SJSA1 (cell line): Measurements from ENCODE around the gene PCLO. TPM values are rescaled to one million over a fixed set of nuclear protein-coding genes. Genes with fewer than 3 reads are reported as not detected.

Source experiments
- DNase-seq, 2 experiments: peaks; one replicate each; pipeline ENCODE4 v3.0.0-alpha.2; 2015 to 2020; ENCODE audit warnings: low spot score in 2 of 2, low read depth in 1 of 2
- H3K27ac ChIP-seq: fragments of 250-450 bp; sonication (Bioruptor Pico); 2 replicates; pipeline ENCODE4 v1.5.1; 2020; ENCODE audit warnings: mild to moderate bottlenecking, moderate library complexity
- H3K27me3 ChIP-seq: fragments of 250-450 bp; sonication (Bioruptor Pico); replicated peaks from 2 replicates; pipeline ENCODE4 v1.5.1; 2020; ENCODE audit warnings: mild to moderate bottlenecking, moderate library complexity
- H3K36me3 ChIP-seq: fragments of 250-450 bp; sonication (Bioruptor Pico); 2 replicates; pipeline ENCODE4 v1.5.1; 2020; ENCODE audit warnings: mild to moderate bottlenecking
- H3K4me1 ChIP-seq: fragments of 250-450 bp; sonication (Bioruptor Pico); replicated peaks from 2 replicates; pipeline ENCODE4 v1.6.1; 2021; ENCODE audit warnings: mild to moderate bottlenecking
- H3K4me3 ChIP-seq: fragments of 250-450 bp; sonication (Bioruptor Pico); 2 replicates; pipeline ENCODE4 v1.5.1; 2020; ENCODE audit warnings: mild to moderate bottlenecking
- H3K9me3 ChIP-seq: fragments of 250-450 bp; sonication (Bioruptor Pico); replicated peaks from 2 replicates; pipeline ENCODE4 v1.5.1; 2020; ENCODE audit warnings: mild to moderate bottlenecking
- total RNA-seq: library from RNA; depleted of rRNA; stranded (reverse); fragments of >200 nt; shearing (Covaris generic); gene quantifications from 2 replicates; pipeline ENCODE4 v1.2.3, GENCODE V29; 2014; rRNA removed

Gene PCLO, protein sequence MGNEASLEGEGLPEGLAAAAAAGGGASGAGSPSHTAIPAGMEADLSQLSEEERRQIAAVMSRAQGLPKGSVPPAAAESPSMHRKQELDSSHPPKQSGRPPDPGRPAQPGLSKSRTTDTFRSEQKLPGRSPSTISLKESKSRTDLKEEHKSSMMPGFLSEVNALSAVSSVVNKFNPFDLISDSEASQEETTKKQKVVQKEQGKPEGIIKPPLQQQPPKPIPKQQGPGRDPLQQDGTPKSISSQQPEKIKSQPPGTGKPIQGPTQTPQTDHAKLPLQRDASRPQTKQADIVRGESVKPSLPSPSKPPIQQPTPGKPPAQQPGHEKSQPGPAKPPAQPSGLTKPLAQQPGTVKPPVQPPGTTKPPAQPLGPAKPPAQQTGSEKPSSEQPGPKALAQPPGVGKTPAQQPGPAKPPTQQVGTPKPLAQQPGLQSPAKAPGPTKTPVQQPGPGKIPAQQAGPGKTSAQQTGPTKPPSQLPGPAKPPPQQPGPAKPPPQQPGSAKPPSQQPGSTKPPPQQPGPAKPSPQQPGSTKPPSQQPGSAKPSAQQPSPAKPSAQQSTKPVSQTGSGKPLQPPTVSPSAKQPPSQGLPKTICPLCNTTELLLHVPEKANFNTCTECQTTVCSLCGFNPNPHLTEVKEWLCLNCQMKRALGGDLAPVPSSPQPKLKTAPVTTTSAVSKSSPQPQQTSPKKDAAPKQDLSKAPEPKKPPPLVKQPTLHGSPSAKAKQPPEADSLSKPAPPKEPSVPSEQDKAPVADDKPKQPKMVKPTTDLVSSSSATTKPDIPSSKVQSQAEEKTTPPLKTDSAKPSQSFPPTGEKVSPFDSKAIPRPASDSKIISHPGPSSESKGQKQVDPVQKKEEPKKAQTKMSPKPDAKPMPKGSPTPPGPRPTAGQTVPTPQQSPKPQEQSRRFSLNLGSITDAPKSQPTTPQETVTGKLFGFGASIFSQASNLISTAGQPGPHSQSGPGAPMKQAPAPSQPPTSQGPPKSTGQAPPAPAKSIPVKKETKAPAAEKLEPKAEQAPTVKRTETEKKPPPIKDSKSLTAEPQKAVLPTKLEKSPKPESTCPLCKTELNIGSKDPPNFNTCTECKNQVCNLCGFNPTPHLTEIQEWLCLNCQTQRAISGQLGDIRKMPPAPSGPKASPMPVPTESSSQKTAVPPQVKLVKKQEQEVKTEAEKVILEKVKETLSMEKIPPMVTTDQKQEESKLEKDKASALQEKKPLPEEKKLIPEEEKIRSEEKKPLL (N-terminal part only)
- total RNA-seq, result 1.1 and 2.7 TPM in 2 replicates

DNA sequence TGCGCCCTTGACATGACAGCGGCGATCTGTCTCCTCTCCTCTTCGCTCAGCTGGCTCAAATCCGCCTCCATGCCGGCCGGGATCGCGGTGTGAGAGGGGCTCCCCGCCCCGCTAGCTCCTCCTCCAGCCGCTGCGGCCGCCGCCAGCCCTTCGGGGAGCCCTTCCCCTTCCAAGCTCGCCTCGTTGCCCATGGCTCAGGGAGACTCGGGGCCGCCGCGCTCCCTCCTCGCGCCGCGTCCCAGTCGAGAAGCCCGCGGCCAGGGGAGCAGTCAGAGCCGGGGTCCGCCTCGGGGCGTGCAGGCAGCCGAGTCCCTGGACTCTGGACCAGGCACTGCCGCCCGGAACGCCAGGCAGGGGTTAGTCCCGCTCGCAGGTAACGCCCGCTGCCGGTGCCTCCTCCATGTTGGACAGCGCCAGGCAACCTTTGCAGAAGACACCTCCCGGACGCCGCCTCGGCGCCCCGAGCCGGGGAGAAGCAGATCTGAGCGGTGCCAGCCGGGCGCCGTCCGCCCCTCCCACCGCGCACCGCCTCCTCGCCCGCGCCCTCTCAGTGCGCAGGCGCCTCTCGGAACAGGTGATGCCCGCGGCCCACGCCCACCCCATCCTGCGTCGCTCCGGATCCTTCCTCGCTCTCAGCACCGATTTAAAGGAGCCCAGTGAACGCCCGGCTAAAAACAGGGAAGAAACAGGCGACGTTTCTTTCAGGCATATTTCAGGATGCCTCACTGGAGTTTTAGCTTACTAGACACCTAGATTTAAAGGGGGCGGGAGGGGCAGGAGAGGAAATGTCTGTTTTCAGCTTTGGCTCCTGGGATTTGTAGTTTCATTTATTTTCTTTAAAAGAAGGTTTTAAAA is at the start of gene PCLO:
PCLO (minus strand) TSS at position 483 of the 855 bp plus-strand sequence; CDS start at position 191, 292 bp downstream.
- DNase-seq, result peak; percentile 29 to 42
- Histone ChIP-seq H3K4me3 (peak within 1 kb of the TSS; percentile 40), H3K9me3 (no peaks in the 10 kb centered on the region), H3K36me3 (no peaks in the 10 kb centered on the region), H3K4me1 (peaks cover 10% of the 10 kb centered on the region; the same call in 1 of the 2 replicates), H3K27ac (no peak within 1 kb of the TSS), H3K27me3 (peaks cover 45% of the 10 kb centered on the region)

DNA sequence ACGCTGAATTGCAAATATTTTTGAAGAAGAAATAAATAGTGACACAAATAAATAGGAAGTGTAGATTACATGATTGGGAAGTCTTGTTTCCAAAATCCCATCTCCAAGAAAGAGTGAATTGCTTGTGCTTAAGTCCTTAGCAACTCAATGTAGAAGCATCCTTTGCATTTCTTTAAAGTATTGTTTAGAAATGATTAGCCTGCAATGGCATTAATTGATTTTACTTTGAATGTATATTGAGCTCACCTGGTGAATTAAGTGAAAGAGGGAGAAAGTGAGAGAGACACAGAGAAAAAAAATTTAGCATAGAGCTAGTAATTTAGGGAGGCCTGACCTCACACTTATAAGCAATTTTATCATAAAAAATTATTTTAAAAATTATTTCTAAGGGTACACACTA is 49.0 kb upstream of the PCLO start:
- Histone ChIP-seq H3K27ac (no peak overlapping the region), H3K27me3 (no peaks in the 10 kb centered on the region; the same call in 1 of the 2 replicates), H3K36me3 (no peaks in the 10 kb centered on the region), H3K4me1 (no peaks in the 10 kb centered on the region), H3K4me3 (no peak overlapping the region), H3K9me3 (no peaks in the 10 kb centered on the region)
- DNase-seq, result no peak

DNA sequence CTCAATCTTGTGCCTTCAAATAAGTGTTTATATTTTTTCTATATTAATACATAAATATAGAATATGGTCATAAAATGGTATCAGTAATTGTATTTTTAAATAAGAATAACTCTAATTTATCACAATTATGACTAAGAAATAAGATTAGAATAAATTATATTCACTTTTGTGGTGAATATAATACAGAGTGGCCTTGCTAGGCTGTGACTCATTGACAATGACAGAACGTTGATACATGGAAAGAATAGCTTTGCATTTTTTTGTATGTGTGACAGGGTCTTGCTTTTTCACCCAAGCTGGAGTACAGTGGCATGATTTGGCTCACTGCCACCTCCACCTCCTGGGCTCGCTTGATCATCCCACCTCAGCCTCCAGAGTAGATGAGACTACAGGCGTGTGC is 47.8 kb upstream of the PCLO start:
- H3K27ac ChIP-seq, result no peak overlapping the region
- no peaks in the 10 kb centered on the region for H3K27me3 ChIP-seq
- no peaks in the 10 kb centered on the region for H3K4me1 ChIP-seq
- H3K36me3 ChIP-seq, result no peaks in the 10 kb centered on the region
- no peaks in the 10 kb centered on the region for H3K9me3 ChIP-seq
- no peak overlapping the region for H3K4me3 ChIP-seq
- no peak for DNase-seq

DNA sequence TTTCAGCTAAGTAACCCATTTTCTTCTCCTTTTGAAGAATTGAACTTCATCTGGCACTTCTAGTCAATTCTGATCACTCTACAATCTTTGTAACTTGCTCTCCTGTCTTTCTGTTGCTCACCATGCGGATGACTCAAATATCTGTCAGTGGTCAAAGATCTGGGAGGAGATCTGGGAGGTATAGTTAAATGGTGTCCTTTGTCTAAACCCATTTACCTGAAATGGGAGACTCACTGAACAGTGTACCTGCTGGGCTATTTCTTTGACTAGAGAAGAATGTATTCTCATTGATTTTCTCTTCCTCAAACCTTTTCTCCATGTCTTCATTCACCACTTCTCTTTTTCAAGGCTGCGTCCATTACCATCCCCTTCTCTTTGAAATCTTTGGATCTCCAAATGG is 42.0 kb upstream of the PCLO start:
- no peaks in the 10 kb centered on the region for H3K36me3 ChIP-seq
- 0 out of 2 replicates have a peak, but pooled peaks cover 4% of the 10 kb centered on the region for H3K27me3 ChIP-seq
- H3K4me1 ChIP-seq, result no peaks in the 10 kb centered on the region
- no peaks in the 10 kb centered on the region for H3K9me3 ChIP-seq
- DNase-seq, result no peak
- no peak overlapping the region for H3K4me3 ChIP-seq
- no peak overlapping the region for H3K27ac ChIP-seq

DNA sequence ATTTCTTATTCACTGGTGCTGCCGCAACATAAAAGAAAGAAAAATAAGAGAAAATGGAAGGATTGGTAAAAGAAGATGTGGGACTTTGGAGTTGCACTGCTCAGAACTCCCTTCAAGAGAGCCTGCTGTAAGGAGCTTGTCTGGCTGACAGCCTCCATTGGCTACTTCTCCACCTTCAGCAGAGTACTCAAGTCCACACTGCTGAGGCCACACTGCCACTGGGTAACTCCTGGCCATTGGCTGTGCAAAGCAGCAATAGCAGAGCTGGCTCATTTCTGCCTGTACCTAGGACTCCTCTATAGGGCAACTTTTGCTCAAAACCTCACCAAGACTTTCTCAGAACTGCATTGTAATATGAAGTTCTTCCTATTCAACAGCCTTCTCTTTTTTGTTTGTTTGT is 38.7 kb upstream of the PCLO start:
- H3K9me3 ChIP-seq, result no peaks in the 10 kb centered on the region
- no peak for DNase-seq
- no peak overlapping the region for H3K27ac ChIP-seq
- no peaks in the 10 kb centered on the region for H3K4me1 ChIP-seq
- no peaks in the 10 kb centered on the region for H3K36me3 ChIP-seq
- 0 out of 2 replicates have a peak, but pooled peaks cover 4% of the 10 kb centered on the region for H3K27me3 ChIP-seq
- no peak overlapping the region for H3K4me3 ChIP-seq

DNA sequence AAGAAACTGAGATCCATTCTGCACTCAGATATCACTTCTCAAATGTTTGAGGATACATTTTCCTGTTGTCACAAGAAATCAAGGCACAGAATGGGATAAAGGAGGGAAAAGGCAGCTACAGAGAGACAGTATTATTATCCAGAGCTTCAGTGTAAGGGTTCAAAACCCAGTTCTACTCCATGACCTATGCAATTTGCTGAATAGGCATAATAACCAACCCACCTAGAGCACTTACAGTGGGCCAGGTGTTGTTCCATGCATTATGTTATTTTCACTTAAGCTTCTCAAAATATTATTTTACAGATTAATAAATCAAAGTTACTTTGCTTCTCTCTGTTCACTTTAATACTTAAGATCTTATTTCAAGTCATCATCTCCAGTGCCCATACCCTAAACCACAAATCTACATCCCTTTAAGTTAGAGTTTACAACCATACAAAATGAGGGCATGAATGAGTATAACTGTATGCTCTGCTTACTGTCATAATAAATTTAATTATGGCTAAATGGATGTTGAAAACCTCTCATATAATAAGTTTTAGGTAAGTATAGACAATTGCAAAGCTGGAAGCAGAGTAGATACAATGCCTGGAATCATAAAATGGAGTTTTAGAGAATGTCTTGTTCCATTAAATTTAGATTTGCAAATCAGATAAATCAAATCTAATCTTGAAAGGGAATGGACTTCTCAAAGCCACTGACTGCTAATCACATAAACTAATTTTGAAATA is 28.1 kb upstream of the PCLO start:
- no peak overlapping the region for H3K27ac ChIP-seq

DNA sequence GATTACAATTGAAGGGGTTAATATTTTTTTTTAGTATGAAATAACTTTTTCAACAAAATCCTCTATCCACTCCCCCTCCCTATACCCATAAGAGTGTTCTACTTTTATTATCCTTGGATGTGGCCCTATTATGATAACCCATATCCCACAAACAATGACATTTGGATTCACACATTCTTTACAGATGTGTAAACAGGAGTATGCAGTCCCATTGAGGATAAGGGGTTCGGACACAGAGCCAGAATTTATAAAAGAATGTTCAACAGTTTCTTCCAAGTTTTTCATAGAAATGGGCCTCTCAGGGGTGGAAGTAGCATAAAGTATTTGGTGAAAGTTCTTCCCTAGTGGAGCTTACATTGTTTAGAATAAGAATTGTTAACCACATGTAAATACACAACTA is 16.1 kb upstream of the PCLO start:
- peak in 1 of 2 experiments; percentile 5 for DNase-seq
- H3K27me3 ChIP-seq, result no peaks in the 10 kb centered on the region
- no peaks in the 10 kb centered on the region for H3K36me3 ChIP-seq
- no peaks in the 10 kb centered on the region for H3K4me1 ChIP-seq
- H3K27ac ChIP-seq, result no peak overlapping the region
- H3K9me3 ChIP-seq, result no peaks in the 10 kb centered on the region
- no peak overlapping the region for H3K4me3 ChIP-seq

More for the DNA sequence above, 28.1 kb upstream of the PCLO start:
- Histone ChIP-seq H3K27me3 (no peaks in the 10 kb centered on the region; the same call in 1 of the 2 replicates), H3K9me3 (no peaks in the 10 kb centered on the region), H3K36me3 (no peaks in the 10 kb centered on the region), H3K4me3 (no peak overlapping the region), H3K4me1 (no peaks in the 10 kb centered on the region)
- no peak for DNase-seq

DNA sequence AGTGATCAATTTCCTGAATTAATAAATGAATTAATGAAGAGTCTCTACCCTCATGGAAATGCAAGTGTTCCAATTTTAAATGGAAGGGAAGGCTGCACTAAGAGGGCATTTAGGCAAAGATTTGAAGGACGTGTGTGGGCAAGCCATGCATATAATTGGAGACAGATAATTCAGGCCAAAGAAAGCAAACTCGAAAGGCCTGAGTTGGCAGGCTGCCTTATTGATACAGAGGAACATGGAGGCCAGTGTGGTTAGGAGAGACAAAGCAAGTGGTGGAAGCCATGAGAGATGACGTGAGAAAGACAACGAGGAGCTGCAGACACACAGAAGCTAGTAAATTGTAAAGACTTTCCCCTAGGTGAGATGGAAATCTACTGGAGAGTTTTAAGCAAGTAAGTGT is 15.4 kb upstream of the PCLO start:
- Histone ChIP-seq H3K4me3 (no peak overlapping the region), H3K36me3 (no peaks in the 10 kb centered on the region), H3K4me1 (no peaks in the 10 kb centered on the region), H3K9me3 (no peaks in the 10 kb centered on the region), H3K27ac (no peak overlapping the region), H3K27me3 (no peaks in the 10 kb centered on the region)
- DNase-seq, result no peak

DNA sequence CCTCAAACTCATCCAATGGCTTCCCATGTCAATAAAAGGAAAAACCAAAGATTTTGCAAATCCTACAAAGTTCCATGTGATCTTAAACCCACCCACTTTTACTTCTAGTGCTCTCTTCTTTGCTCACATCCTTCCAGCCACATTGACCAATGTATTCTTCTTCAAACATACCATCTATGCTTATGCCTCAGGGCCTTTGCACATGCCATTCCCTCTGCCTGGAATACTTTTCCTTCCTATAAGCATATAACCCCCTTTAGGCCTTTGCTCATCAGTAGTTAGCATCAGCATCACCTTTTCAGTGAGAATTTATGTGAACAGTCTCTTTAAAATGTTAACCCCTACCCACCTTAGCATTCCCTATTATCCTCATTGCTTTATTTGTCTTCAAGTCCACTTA is 11.0 kb upstream of the PCLO start:
- Histone ChIP-seq H3K27me3 (no peaks in the 10 kb centered on the region), H3K4me1 (no peaks in the 10 kb centered on the region)
- no peak for DNase-seq

DNA sequence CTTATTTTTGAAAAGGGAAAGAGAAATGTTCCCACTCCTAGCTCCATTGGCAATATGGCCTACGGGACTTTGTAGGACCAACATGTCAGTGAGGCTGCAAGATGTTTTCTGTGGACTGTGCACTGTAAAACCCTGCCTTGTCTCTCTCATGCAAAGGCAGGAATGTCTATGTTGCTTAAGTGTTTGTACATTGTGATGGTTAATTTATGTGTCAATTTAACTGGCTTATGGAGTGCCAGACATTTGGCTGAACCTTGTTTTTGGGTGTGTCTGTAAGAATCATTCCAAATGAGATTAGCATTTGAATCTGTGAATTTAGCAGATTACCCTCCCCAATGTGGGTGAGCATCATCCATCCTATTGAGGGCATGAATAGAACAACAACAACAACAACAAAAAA is 4.1 kb upstream of the PCLO start:
- DNase-seq, result no peak
- Histone ChIP-seq H3K4me3 (no peak overlapping the region), H3K27ac (no peak overlapping the region), H3K4me1 (peaks cover 10% of the 10 kb centered on the region; the same call in 1 of the 2 replicates), H3K9me3 (no peaks in the 10 kb centered on the region), H3K27me3 (peaks cover 34% of the 10 kb centered on the region), H3K36me3 (no peaks in the 10 kb centered on the region)

More for the DNA sequence above, 11.0 kb upstream of the PCLO start:
- Histone ChIP-seq H3K9me3 (no peaks in the 10 kb centered on the region), H3K27ac (no peak overlapping the region), H3K4me3 (no peak overlapping the region), H3K36me3 (no peaks in the 10 kb centered on the region)

DNA sequence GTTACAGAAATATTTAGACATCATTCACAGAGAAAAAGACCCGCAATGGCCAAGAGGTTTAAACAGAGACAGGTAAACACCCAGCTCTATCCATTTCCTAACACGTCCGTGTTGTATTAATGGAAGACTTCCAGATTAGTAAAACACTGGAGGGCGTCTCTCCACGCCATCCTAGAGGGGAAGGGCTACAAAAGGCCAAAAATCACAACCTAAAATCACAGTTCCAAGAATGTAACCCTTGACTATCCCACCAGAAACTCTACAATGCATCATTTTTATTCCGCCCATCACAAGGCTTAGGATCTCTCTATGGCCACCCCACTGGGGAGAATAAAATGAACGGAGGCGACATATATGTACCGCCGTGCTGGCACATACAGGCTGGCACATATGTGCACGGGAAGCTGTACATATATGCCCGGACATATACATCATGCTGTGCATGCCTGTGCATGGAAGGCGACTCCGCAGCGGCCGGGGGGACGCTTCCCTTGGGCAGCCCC is 734 bp downstream of the PCLO start:
- Histone ChIP-seq H3K4me1 (peaks cover 10% of the 10 kb centered on the region; the same call in 1 of the 2 replicates), H3K27ac (no peak overlapping the region), H3K36me3 (no peaks in the 10 kb centered on the region), H3K4me3 (peak overlapping the region; percentile 40), H3K27me3 (peaks cover 45% of the 10 kb centered on the region), H3K9me3 (no peaks in the 10 kb centered on the region)
- DNase-seq, result no peak

DNA sequence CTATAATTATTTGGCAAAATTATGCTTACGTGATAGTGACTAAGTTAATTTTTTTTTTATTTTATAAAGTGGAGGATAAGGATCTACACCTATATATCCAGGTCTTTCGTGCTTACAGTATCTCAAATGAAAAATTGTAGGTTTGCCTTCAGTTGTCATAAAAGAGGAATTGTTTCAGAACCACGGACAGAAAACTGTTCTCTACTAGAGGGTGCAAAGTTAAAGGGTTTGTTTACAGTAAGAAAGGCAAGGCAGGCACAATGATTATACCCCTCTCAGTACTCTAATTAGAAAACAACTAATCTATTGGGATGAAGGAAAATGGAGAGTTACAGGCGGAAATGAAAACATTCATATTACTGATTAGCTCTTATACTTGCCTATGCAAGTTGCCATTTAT is 1.5 kb downstream of the PCLO start:
- H3K27me3 ChIP-seq, result peaks cover 45% of the 10 kb centered on the region
- H3K27ac ChIP-seq, result no peak overlapping the region
- no peaks in the 10 kb centered on the region for H3K9me3 ChIP-seq
- H3K4me1 ChIP-seq, result peaks cover 10% of the 10 kb centered on the region; the same call in 1 of the 2 replicates
- H3K36me3 ChIP-seq, result no peaks in the 10 kb centered on the region
- H3K4me3 ChIP-seq, result no peak overlapping the region
- DNase-seq, result no peak
